ENCODE data around the gene SELENOP. TPM values are rescaled to one million over a fixed set of nuclear protein-coding genes. Genes with fewer than 3 reads are reported as not detected.

SELENOP gene
- total and polyA plus RNA-seq, 2 of the 13 experiments (the other 11 are each of a cell fraction or from before 2014, with no cell fraction given) = 1,895 to 2,083 TPM

- TF ChIP-seq ZNF878 (CRISPR knock-in tag; IDR thresholded peaks at IDR 0.05) (no peak), PHF5A (CRISPR knock-in tag; IDR thresholded peaks at IDR 0.05; ENCODE audit: low read depth, unreplicated experiment) (no peak), NFYC (CRISPR knock-in tag; IDR thresholded peaks at IDR 0.05) (no peak), PBX3 (CRISPR knock-in tag; IDR thresholded peaks at IDR 0.05; ENCODE audit: borderline replicate concordance) (no peak), ZNF644 (CRISPR knock-in tag; IDR thresholded peaks at IDR 0.05; ENCODE audit: low read depth) (no peak), ZNF670 (CRISPR knock-in tag; IDR thresholded peaks at IDR 0.05; ENCODE audit: borderline replicate concordance) (no peak)
Measured at GRCh38 chr5:42842921-42843641, 31.4 kb upstream of the SELENOP start (continued).

GRCh38 chr5:42840842-42841567 lies 29.3 kb upstream of the SELENOP start:
- Histone ChIP-seq H3K27ac (ENCODE audit: extremely low read length, insufficient read depth, low read length) (peak overlapping the region; percentile 19), H3K36me3 (replicated peaks in 1 of 2; ENCODE audit: control insufficient read depth in 1 of 2, insufficient read depth in 2 of 2, low read length in 2 of 2) (no peaks in the 10 kb centered on the region), H3K9me3 (ENCODE audit: low read length) (no peaks in the 10 kb centered on the region), H3K27me3 (ENCODE audit: control insufficient read depth in 1 of 2, insufficient read depth in 2 of 2, low read length in 2 of 2) (no peaks in the 10 kb centered on the region), H3K9ac (ENCODE audit: insufficient read depth, low read depth, low read length) (no peak overlapping the region), H3K4me2 (ENCODE audit: low read depth, low read length) (peak overlapping the region; percentile 39), H2AFZ (ENCODE audit: low read length) (peak overlapping the region; percentile 2), H3K4me1 (ENCODE audit: insufficient read depth, low read length) (peaks cover 53% of the 10 kb centered on the region), H4K20me1 (ENCODE audit: insufficient read depth, low read length) (no peaks in the 10 kb centered on the region), H3K4me3 (replicated peaks in 1 of 3; ENCODE audit: insufficient read depth in 1 of 3, low read depth in 2 of 3, low read length in 3 of 3) (no peak overlapping the region), H3K79me2 (ENCODE audit: insufficient read depth, low read length) (peaks cover 18% of the 10 kb centered on the region)
- ATAC-seq (peak; percentile 36), FAIRE-seq (no peak), DNase-seq (ENCODE audit: low spot score) (no peak)
- WGBS (ENCODE audit: low lambda C conversion rate) = 94% methylated on average over 5 of the region's 5 CpGs
- in situ Hi-C loops (cut with HindIII; ENCODE audit: extremely low pct_ligation_motif_present, low pct_unique_long_range_greater_than_20kb) (no loop called here), intact Hi-C loops (cut with micrococcal nuclease; ENCODE audit: unreplicated experiment) (loop anchor here (2.0 kb wide), 1 partner anchor 16 kb away; no protein-coding TSS in a partner anchor)
- TF ChIP-seq ARID4A (CRISPR knock-in tag; IDR thresholded peaks at IDR 0.05; ENCODE audit: borderline replicate concordance) (0 out of 2 replicates have a peak, but pooled peaks have one; percentile 26), ZNF713 (CRISPR knock-in tag; IDR thresholded peaks at IDR 0.05) (no peak), FOXC1 (CRISPR knock-in tag; IDR thresholded peaks at IDR 0.05; ENCODE audit: borderline replicate concordance) (0 out of 2 replicates have a peak, but pooled peaks have one; percentile 26), HNF4A (CRISPR knock-in tag; IDR thresholded peaks at IDR 0.05) (peak; percentile 42; the same call in 1 of the 2 replicates), ZNF792 (CRISPR knock-in tag; IDR thresholded peaks at IDR 0.05) (0 out of 2 replicates have a peak, but pooled peaks have one; percentile 49), ZFP36L1 (CRISPR knock-in tag; IDR thresholded peaks at IDR 0.05) (0 out of 2 replicates have a peak, but pooled peaks have one; percentile 31), TARDBP (CRISPR knock-in tag; IDR thresholded peaks at IDR 0.05) (no peak)
- ChIA-PET POLR2A (interaction anchor here (1.1 to 1.4 kb wide), 2 partner anchors 17 to 29 kb away, joined by 3 to 12 read pairs; partner anchors contain the start of gene SELENOP), CTCF (ENCODE audit: low intra/inter-chr PET ratio, low total read pairs) (no interaction called here)
- BruUV-seq (replicated peaks) = no TSS peak
